Posterior cingulate gyrus (tissue), 11 donors: ENCODE data around the gene SEM1.
"Not testable (repeated sequence)": the region's sequence is repeated elsewhere in the genome, so short reads cannot be mapped to it uniquely, and the experiment has no call there.

Experiments used
- DNase-seq, 10 donors: peaks; one replicate each; pipeline versions ENCODE4 v3.0.0 to v3.0.0-alpha.2; 2020 to 2021; ENCODE audit warnings: mixed read lengths in 3 of 10
- intact Hi-C: fragments of 100-400 bp; cut with DNase I; formaldehyde crosslinking; loops from one replicate; pipeline ENCODE4 v1.15.1; 2023

Gene SEM1

DNA sequence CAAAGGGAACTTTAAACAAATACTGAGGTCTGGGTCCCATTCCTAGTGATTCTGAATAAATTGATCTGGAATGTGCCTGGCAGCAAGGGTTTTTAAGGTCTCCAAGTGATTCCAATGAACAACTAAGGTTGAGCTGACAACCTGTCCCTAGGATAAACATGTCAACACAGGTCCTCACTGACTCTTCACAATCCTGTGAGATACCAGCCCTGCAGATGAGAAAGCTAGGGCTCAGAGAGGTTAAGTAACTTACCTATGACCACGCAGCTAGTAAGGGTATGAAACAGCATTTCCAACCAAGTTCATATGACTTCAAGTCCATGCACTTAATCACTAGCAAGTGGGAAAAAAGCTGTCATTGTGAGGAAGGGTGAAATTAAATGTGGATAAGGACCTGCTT, 44.0 kb downstream of the SEM1 start:
- DNase-seq = no peak
- intact Hi-C loops = no loop called here

DNA sequence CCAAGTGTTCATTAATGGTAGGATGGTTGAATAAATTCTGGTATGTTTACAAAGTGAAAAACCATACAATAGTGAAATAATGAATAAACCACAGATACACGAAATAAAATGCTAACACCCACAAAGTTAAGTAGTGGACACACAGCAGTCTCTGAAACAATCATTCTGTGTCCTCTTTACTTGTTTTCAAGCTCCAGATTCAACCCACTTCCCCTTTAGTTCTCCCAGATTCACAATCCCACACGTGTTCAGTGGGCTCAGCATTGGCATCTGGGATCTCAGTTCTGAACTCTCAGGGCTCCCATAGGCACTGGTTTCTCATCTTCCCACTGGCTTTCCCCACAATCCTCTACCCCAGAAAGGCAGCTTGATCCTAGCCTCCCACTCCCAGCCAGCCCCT, 44.9 kb downstream of the SEM1 start:
- DNase-seq = peak in 1 of 10 donors; percentile 57
- intact Hi-C loops = no loop called here

DNA sequence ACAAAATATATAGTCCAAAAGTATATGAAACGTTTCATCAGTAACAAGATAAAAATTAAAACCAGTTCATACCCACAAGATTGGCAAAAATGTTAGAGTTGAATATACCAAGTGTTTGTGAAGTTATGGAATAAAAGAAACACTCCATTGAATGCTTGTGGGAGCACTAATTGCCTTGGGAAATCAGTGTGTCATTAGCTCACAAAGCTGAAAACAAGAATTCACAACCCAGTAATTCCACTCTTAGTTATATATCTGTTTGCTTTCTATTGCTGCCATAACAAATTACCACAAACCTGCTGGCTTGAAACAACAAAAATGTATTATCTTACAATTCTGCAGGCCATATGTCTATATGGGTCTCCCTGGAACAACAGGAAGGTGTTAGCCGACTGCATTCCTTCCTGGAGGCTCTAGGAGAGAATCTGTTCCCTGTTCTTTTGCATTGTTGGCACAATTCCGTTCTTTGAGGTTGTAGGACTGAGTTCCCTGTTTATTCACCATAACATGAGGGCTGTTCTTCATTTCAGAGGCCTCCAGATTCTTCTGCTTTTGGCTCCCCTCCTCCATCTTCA, 45.7 kb downstream of the SEM1 start:
- intact Hi-C loops = no loop called here
- DNase-seq = no peak

DNA sequence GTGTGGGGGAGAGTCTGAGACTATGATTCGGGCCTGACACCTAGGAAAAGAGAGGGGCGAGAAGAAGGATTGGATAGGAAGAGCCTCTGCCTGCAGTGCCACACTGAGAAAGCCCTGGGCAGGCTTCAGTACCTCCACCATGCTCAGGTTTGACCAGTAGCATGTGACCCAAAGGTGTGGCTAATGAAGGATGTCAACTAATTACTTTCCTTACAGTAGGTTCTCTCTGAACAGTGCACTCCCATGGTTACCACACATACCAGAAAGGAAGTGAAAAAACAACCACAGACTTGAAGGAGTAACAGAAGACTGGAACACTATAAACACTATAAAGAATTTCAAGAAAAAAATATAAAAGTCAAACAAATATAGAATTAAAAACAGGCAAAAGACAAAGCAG, 46.2 kb downstream of the SEM1 start:
- intact Hi-C loops = no loop called here
- DNase-seq = no peak

DNA sequence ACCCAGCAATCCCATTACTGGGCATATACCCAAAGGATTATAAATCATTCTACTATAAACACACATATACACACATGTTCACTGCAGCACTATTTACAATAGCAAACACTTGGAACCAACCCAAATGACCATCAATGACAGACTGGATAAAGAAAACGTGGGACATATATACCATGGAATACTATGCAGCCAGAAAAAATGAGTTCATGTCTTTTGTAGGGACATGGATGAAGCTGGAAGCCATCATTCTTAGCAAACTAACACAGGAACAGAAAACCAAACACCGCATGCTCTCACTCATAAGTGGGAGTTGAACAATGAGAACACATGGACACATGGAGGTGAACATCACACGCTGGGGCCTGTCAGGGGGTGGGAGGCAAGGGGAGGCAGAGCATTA, 47.5 kb downstream of the SEM1 start:
- DNase-seq, intact Hi-C loops: not testable (repeated sequence)

DNA sequence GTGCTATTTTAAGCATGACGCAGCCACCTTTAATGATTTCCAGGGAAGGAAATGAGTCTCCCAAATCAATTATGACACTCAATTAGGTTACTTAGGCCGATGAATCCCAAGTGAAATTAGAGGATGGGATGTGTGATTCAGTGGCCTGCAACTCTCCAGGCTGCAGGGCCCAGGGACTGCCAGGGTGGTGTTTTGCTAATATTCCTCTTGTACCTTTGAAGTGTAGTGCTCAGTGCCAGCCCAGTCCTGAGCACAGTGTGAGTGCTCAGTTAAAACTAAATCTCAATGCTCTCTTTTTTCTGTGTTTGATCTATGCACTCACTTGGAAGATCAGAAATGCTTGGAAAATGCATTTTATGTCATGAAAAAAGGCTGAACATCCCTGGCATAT, 51.6 kb downstream of the SEM1 start:
- DNase-seq = no peak
- intact Hi-C loops = no loop called here

DNA sequence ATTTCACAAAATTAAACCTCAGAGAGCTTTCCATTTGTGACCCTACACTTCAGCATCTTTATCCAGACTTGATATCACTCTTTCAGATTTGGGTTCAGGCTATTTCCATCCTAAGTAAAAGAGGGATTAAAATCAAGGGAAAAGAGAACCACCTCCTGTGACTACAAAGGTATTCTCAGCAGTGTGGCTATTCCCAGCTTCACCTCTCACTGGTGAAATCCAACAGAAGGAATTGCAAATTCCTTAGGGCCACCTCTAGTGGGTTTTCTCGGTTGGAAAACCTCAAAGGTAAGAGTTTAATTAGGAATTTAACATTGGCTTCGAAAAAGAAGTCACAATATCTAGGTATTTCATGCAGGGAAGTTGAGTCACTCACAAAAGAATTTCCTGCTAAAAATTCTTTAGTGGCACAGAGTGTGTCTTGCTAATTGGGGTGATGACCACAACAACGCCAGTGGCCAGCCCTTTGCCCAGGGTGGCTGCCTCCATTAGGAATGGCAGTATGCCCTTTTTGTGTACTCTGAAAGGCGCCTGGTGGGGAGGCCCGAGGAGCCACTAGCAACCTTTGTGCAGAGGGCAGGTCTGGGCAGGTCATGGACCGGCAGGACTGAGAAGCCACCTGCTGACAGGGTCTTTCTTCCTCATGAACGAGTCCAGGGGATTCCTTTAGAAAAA, 52.2 kb downstream of the SEM1 start:
- intact Hi-C loops = no loop called here
- peak in 1 of 10 donors; percentile 52 for DNase-seq

DNA sequence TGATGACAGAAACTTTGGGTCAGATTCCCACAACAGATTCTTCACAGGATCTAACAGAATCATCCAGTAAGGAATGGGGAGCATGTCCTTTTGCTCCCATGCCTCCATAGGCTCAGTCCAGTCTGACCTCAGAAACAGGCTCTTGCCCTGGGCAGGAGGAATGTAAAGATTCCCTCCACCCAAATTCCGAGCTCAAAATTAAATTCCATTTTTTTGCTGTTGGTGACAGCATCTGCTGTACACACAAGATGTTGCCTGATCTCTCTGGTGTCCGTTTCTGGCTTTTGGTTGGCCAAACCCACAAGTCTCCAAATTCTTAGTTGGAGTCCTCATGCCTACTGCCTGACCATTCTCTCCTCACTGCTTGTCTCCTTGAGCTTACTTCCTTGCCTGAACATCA, 53.7 kb downstream of the SEM1 start:
- intact Hi-C loops = no loop called here
- DNase-seq = no peak

DNA sequence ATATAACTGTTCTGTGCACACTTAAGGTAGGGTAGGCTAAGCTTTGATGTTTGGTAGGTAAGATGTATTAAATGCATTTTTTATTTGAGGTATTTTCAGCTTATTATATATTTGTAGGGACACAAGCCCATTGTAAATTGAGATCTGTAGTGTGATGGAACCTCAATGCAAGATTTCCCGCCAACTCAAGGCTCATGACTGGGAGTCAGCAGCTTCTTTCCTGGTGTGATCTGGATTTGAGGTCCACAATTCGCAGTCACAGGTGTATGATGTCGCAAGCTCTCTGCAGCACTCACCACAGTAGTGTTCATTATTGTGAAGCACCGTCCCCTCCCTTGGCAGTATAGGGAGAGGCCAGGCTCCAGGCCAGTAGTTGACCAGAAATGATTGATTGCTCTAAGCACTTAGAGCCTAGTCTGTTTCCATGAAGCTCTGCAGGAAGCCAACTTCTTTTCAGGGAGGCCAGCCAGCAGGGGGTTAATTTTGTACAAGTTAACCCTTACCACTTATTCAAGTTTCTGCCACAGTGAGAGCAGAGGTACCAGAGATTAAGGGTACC, 54.9 kb downstream of the SEM1 start:
- no peak for DNase-seq
- intact Hi-C loops = no loop called here

DNA sequence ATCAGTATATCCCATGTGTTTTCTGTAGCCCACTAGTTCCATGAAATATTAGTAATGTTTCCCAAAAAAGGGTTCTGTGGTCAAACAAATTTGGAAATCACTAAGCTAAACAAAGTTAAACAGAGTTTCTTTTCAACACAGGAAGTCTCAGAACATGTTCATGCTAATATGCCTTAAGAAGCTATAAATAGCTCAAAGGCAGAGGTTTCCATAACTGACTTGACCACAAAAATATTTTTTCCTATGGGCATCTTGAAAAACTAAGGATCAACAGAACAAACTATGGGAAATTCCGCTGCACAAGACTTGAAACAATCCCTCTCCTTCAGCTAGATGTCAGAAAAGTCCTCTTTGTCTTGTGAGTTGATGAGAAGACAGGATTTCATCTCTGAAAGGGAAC, 59.7 kb downstream of the SEM1 start:
- no peak for DNase-seq
- intact Hi-C loops = no loop called here

DNA sequence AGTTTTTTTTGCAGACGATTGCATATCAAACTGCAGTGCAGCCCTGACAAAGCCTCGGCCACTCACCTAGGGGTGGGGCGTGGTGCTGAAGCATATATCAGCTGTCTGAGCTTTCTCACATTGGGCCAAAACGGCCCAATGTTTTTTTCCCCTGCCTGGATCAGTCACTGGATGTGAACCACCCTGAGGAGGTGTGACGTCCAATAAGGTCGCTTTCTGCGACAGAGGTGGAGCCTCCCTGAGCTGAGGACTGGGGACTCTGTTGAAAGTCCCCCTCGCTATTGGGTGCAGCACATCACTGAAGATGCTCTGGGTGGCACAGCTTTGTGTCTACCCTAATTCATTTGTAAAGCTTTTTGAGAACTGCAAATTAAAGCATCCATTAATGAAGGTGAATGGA, 60.9 kb downstream of the SEM1 start:
- intact Hi-C loops = no loop called here
- no peak for DNase-seq

DNA sequence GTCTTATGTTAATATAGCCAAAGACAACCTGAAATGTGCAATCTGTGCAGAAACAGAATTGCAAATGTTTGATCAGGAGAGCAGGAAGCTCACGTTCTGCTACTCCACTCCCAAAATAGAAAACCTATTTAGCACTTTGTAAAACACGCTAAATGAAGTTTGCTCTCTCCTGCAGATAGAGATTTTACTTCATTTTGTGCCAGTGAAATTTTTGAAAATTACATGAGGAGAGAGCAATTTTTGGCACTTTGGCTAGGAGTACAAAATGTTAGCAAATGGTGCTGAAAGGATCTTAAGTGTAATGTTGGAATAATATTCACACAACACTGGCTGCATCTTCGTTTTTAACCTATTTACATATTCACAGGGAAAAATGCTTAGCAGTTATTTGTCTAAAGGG, 61.9 kb downstream of the SEM1 start:
- intact Hi-C loops = no loop called here
- DNase-seq = no peak

DNA sequence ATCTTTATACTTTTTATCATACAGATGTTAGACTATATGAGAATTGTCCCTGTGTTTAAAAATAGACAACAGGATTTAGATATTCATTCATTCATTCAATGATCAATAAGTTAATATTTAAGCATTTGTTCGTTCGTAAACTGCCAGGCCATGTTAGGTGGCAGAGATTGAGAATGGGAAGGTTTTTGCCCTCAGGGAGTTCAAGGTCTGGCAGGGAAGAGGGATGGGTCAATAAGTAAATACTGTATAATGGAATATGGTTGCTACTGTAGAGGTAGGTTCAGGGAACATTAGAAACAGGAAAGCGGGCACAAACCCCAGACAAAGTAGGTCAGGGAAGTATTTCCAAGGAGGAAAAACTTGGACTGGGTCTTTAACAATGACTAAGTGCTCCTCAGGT, 64.6 kb downstream of the SEM1 start:
- no peak for DNase-seq
- intact Hi-C loops = no loop called here

DNA sequence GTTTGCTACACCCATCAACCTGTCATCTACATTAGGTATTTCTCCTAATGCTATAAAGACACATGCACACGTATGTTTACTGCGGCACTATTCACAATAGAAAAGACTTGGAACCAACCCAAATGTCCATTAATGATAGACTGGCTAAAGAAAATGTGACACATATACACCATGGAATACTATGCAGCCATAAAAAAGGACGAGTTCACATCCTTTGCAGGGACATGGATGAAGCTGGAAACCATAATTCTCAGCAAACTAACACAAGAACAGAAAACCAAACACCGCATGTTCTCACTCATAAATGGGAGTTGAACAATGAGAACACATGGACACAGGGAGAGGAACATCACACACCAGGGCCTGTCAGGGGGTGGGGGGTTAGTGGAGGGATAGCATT, 66.2 kb downstream of the SEM1 start:
- DNase-seq, intact Hi-C loops: not testable (repeated sequence)

DNA sequence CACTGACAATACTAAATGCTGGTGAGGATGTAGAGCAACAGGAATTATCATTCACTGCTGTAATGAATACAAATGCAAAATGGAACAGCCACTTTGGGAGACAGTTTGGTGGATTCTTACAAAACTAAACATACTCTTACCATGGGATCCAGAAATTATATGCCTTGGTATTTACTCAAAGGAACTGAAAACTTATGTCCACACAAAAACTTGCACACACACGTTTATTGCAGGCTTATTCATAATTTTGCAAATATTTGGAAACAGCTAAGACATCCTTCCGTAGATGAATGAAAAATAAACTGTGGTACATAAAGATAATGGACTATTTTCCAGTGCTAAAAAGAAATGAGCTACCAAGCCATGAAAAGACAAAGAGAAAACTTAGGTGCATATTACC, 69.6 kb downstream of the SEM1 start:
- intact Hi-C loops = no loop called here
- no peak for DNase-seq
